Uterus (tissue), 2 donors: ENCODE results near the gene TNFSF12.

Experiments used
- POLR2A ChIP-seq, 2 donors: fragments of 450-650 bp; IDR thresholded peaks; one replicate each; pipeline ENCODE4 v1.6.1; 2016; ENCODE audit warnings: antibody characterized with exemption in 2 of 2, mild to moderate bottlenecking in 1 of 2, moderate library complexity in 1 of 2
- TF ChIP-seq, protein P1 (sequence below), 4 experiments: fragments of 200-600 bp in 2 of 4; fragments of 450-650 bp in 2 of 4; sonication (generic) in 2 of 4; IDR thresholded peaks; one replicate each; pipeline ENCODE4 v1.5.1; 2016 to 2019; ENCODE audit warnings: antibody characterized with exemption in 4 of 4, mild to moderate bottlenecking in 2 of 4, moderate library complexity in 1 of 4

DNA sequence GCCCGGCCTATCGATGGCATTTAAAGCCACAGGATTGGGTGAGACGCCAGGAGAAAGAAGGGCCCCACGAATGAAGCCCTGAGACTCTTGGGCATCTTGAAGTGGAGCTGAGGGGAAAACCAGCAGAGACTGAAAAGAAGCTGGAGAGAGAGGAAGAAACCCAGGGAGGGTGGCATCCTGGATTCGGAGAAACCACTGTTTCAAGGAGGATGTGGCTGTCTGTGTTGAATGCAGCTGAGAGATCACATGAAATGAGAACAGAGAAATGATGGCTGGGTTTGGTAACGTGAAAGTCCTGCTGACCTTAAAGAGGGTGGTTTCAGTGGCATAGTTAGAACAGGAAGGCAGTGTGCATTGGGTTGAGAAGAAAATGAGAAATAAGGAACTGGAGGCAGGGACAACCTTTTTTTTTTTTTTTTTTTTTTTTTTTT lies 3.8 kb downstream of the TNFSF12 start:
- TF ChIP-seq, protein P1, sequence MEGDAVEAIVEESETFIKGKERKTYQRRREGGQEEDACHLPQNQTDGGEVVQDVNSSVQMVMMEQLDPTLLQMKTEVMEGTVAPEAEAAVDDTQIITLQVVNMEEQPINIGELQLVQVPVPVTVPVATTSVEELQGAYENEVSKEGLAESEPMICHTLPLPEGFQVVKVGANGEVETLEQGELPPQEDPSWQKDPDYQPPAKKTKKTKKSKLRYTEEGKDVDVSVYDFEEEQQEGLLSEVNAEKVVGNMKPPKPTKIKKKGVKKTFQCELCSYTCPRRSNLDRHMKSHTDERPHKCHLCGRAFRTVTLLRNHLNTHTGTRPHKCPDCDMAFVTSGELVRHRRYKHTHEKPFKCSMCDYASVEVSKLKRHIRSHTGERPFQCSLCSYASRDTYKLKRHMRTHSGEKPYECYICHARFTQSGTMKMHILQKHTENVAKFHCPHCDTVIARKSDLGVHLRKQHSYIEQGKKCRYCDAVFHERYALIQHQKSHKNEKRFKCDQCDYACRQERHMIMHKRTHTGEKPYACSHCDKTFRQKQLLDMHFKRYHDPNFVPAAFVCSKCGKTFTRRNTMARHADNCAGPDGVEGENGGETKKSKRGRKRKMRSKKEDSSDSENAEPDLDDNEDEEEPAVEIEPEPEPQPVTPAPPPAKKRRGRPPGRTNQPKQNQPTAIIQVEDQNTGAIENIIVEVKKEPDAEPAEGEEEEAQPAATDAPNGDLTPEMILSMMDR (IDR thresholded peaks at IDR 0.05), result no peak
- no peak for TF ChIP-seq POLR2A (IDR thresholded peaks at IDR 0.05)
